M059J (cell line): ENCODE measurements around the gene SEL1L3. TPM values are rescaled to one million over a fixed set of nuclear protein-coding genes. Genes with fewer than 3 reads are reported as not detected.
A peak's percentile ranks its signal among the peaks of the same experiment; 100 is the strongest.
"Not testable (repeated sequence)": the region's sequence is repeated elsewhere in the genome, so short reads cannot be mapped to it uniquely, and the experiment has no call there.

Experiments
- DNase-seq: peaks from one replicate; pipeline ENCODE4 v3.0.0-alpha.2; 2012; ENCODE audit warnings: low read depth
- total RNA-seq: library from RNA; depleted of rRNA; stranded (reverse); fragments of >200 nt; shearing (Covaris generic); gene quantifications from 2 replicates; pipeline ENCODE4 v1.2.3, GENCODE V29; 2014

The SEL1L3 gene
- total RNA-seq, 1 experiment from 2014 or later = 9.1 TPM

GRCh38 chr4:25879991-25880651 lies 17.3 kb upstream of the SEL1L3 start:
- DNase-seq = no peak

- no peak for DNase-seq
Measured at GRCh38 chr4:25879587-25879986, 16.8 kb upstream of the SEL1L3 start.

GRCh38 chr4:25879091-25879584 lies 16.4 kb upstream of the SEL1L3 start:
- DNase-seq = no peak

GRCh38 chr4:25878676-25879075 lies 15.9 kb upstream of the SEL1L3 start:
- no peak for DNase-seq

GRCh38 chr4:25875281-25875745 lies 12.5 kb upstream of the SEL1L3 start:
- DNase-seq = no peak

GRCh38 chr4:25874655-25875054 lies 11.9 kb upstream of the SEL1L3 start:
- no peak for DNase-seq

GRCh38 chr4:25873632-25874129 lies 10.9 kb upstream of the SEL1L3 start:
- no peak for DNase-seq

GRCh38 chr4:25872851-25873631 lies 10.3 kb upstream of the SEL1L3 start:
- DNase-seq = no peak

GRCh38 chr4:25870081-25870480 lies 7.3 kb upstream of the SEL1L3 start:
- no peak for DNase-seq

- no peak for DNase-seq
Measured at GRCh38 chr4:25867781-25868294, 5.0 kb upstream of the SEL1L3 start.

- not testable (repeated sequence) for DNase-seq
Measured at GRCh38 chr4:25866401-25866800, 3.6 kb upstream of the SEL1L3 start.

GRCh38 chr4:25865586-25865985 lies 2.8 kb upstream of the SEL1L3 start:
- DNase-seq = peak; percentile 67

GRCh38 chr4:25863831-25864418 lies 1.1 kb upstream of the SEL1L3 start:
- no peak for DNase-seq

GRCh38 chr4:25863347-25863784 lies 578 bp upstream of the SEL1L3 start:
- DNase-seq = no peak

GRCh38 chr4:25861951-25862410 lies 807 bp downstream of the SEL1L3 start:
- peak; percentile 25 for DNase-seq

GRCh38 chr4:25861280-25861950 lies 1.4 kb downstream of the SEL1L3 start:
- no peak for DNase-seq

- no peak for DNase-seq
Measured at GRCh38 chr4:25860586-25861279, 2.1 kb downstream of the SEL1L3 start.

GRCh38 chr4:25859429-25860148 lies 3.2 kb downstream of the SEL1L3 start:
- peak; percentile 16 for DNase-seq

GRCh38 chr4:25857851-25858400 lies 4.9 kb downstream of the SEL1L3 start:
- DNase-seq = no peak

GRCh38 chr4:25857403-25857802 lies 5.4 kb downstream of the SEL1L3 start:
- no peak for DNase-seq
